K562 (cell line): ENCODE results near the gene GZMM. TPM values are rescaled to one million over a fixed set of nuclear protein-coding genes. Genes with fewer than 3 reads are reported as not detected.
A peak's percentile ranks its signal among the peaks of the same experiment; 100 is the strongest.

Experiments
- ATAC-seq: fragments of 200-7000 bp; cut with Tn5 transposase; 3 replicates; pipeline ENCODE4 v1.9.1; 2020; ENCODE audit warnings: moderate library complexity
- BruUV-seq: library from RNA; stranded (reverse); fragments of 400-500 nt; replicated peaks from 2 replicates; lab custom pipeline; 2021; lab: Mats Ljungman, UMichigan
- CTCF ChIA-PET: fragments of 300-600 bp; formaldehyde crosslinking; extraction: SDS; loops from one replicate; lab custom pipeline; 2021; ENCODE audit warnings: low intra/inter-chr PET ratio; lab: Yijun Ruan, JAX
- POLR2A ChIA-PET: fragments of 300-600, 350-650 bp; sonication (Branson Sonifier 250); formaldehyde crosslinking; extraction: SDS; loops from one replicate; lab custom pipeline; 2021; ENCODE audit warnings: antibody characterized with exemption, inconsistent platforms; lab: Yijun Ruan, JAX
- DNase-seq, 4 experiments: peaks; one replicate each; pipeline versions ENCODE4 v3.0.0 to v3.0.0-alpha.2; 2011 to 2018; ENCODE audit warnings: low spot score in 3 of 4, mixed read lengths in 3 of 4; ENCODE audit errors: extremely low read depth in 1 of 4
- FAIRE-seq: peaks from 2 replicates; lab custom pipeline; 2011; peaks lifted over from hg19 to GRCh38; lab: Jason Lieb, UNC
- H2AFZ ChIP-seq: 2 replicates; pipeline ENCODE4 v1.6.0; 2011; ENCODE audit warnings: low read depth, low read length, control low read depth, inconsistent platforms
- H3K27ac ChIP-seq: fragments of 200-600 bp; 3 replicates; pipeline ENCODE4 v1.8.0; 2011; ENCODE audit warnings: low read depth, mild to moderate bottlenecking, control low read depth, inconsistent platforms, low read length, moderate library complexity, mixed read lengths; ENCODE audit errors: extremely low read depth
- H3K27me3 ChIP-seq, 2 experiments: fragments of 300-600 bp in 1 of 2; 2 replicates in 1 of 2; 3 replicates in 1 of 2; pipeline versions ENCODE4 v1.6.0 to v1.8.0; 2011; ENCODE audit warnings: inconsistent platforms in 2 of 2, low read length in 2 of 2, mild to moderate bottlenecking in 1 of 2, mixed read lengths in 1 of 2, moderate library complexity in 1 of 2; ENCODE audit not compliant: control insufficient read depth in 2 of 2, insufficient read depth in 2 of 2
- H3K36me3 ChIP-seq: fragments of 300-600 bp; 3 replicates; pipeline ENCODE4 v1.8.0; 2011; ENCODE audit warnings: mild to moderate bottlenecking, low read length, inconsistent platforms; ENCODE audit not compliant: control insufficient read depth, insufficient read depth
- H3K4me1 ChIP-seq, 2 experiments: fragments of 200-600 bp in 1 of 2; replicated peaks in 1 of 2; 2 replicates in 1 of 2; 3 replicates in 1 of 2; pipeline versions ENCODE4 v1.5.1 to v1.8.0; 2011; ENCODE audit warnings: inconsistent platforms in 2 of 2, low read length in 2 of 2, mild to moderate bottlenecking in 1 of 2, mixed read lengths in 1 of 2, moderate library complexity in 1 of 2; ENCODE audit not compliant: control insufficient read depth in 2 of 2, insufficient read depth in 2 of 2
- H3K4me2 ChIP-seq: 2 replicates; pipeline ENCODE4 v1.6.1; 2011; ENCODE audit warnings: low read length, control low read depth, inconsistent platforms, mixed read lengths; ENCODE audit not compliant: insufficient read depth
- H3K4me3 ChIP-seq: fragments of 200-600 bp; sonication (generic), shearing (Covaris generic); 2 replicates; pipeline ENCODE4 v1.5.1; 2016; ENCODE audit warnings: control low read depth, inconsistent platforms
- H3K79me2 ChIP-seq: fragments of 200-600 bp; 3 replicates; pipeline ENCODE4 v1.8.0; 2011; ENCODE audit warnings: low read length, inconsistent platforms; ENCODE audit not compliant: control insufficient read depth, insufficient read depth
- H3K9ac ChIP-seq, 2 experiments: 2 replicates each; pipeline versions ENCODE4 v1.6.0 to v1.6.1; 2011; ENCODE audit warnings: low read depth in 2 of 2, low read length in 2 of 2, control low read depth in 1 of 2, inconsistent platforms in 1 of 2, mild to moderate bottlenecking in 1 of 2, mixed read lengths in 1 of 2; ENCODE audit not compliant: insufficient read depth in 1 of 2
- H3K9me1 ChIP-seq: one replicate; pipeline ENCODE4 v1.6.0; 2011; ENCODE audit warnings: inconsistent platforms, mild to moderate bottlenecking, low read length, moderate library complexity; ENCODE audit not compliant: control insufficient read depth, insufficient read depth
- H3K9me3 ChIP-seq: replicated peaks from 2 replicates; pipeline ENCODE4 v1.5.1; 2011; ENCODE audit warnings: low read depth, low read length, inconsistent platforms; ENCODE audit not compliant: control insufficient read depth, insufficient read depth
- H4K20me1 ChIP-seq: replicated peaks from 2 replicates; pipeline ENCODE4 v1.6.1; 2011; ENCODE audit warnings: low read length, inconsistent platforms, mixed read lengths; ENCODE audit not compliant: control insufficient read depth, insufficient read depth
- EZH2 ChIP-seq: IDR thresholded peaks from 2 replicates; pipeline ENCODE4 v1.6.1; 2012; ENCODE audit warnings: low read depth, mild to moderate bottlenecking, inconsistent platforms, low read length, borderline replicate concordance
- MXI1 ChIP-seq: IDR thresholded peaks from 2 replicates; pipeline ENCODE4 v1.6.1; 2011; ENCODE audit warnings: low read depth, mild to moderate bottlenecking, improper control_type of control experiment, low read length
- NBN ChIP-seq: fragments of 450-650 bp; IDR thresholded peaks from 2 replicates; pipeline ENCODE4 v1.6.1; 2016; ENCODE audit warnings: low read depth, mild to moderate bottlenecking
- RBM22 ChIP-seq: fragments of 200-400 bp; formaldehyde crosslinking; IDR thresholded peaks from 2 replicates; pipeline ENCODE4 v1.6.1; 2018; ENCODE audit warnings: low read length, low read depth; ENCODE audit not compliant: poor library complexity, severe bottlenecking
- TAF9B ChIP-seq: fragments of 450-650 bp; IDR thresholded peaks from 2 replicates; pipeline ENCODE4 v1.6.1; 2018; ENCODE audit warnings: mild to moderate bottlenecking; ENCODE audit not compliant: partially characterized antibody
- ZFP36 ChIP-seq: fragments of 150-350 bp; IDR thresholded peaks from 2 replicates; pipeline ENCODE4 v1.6.1; 2018; ENCODE audit warnings: low read length, low read depth; ENCODE audit not compliant: partially characterized antibody
- ZNF436 ChIP-seq: fragments of 250-450, 450-650 bp; sonication (Bioruptor Pico); formaldehyde crosslinking; IDR thresholded peaks from 2 replicates; pipeline ENCODE4 v1.7.0; 2020; ENCODE audit warnings: mild to moderate bottlenecking
- WGBS: fragments of 100-300 bp; shearing (Covaris generic); methylation state at CpG from one replicate; pipeline ENCODE4 v1.1.6; 2016; ENCODE audit warnings: low coverage, mixed read lengths; ENCODE audit not compliant: insufficient coverage; ENCODE audit errors: missing lambda C conversion rate; 5-methylcytosine and 5-hydroxymethylcytosine counted together
- in situ Hi-C: fragments of 300-500 bp; cut with MboI; formaldehyde crosslinking; loops from 4 replicates; pipeline ENCODE4 v1.15.0; 2018; ENCODE audit warnings: inconsistent platforms, mixed read lengths
- intact Hi-C: fragments of 100-400 bp; cut with micrococcal nuclease; formaldehyde crosslinking; loops from 2 replicates; pipeline ENCODE4 v1.14.2; 2022
- polyA plus RNA-seq, 8 experiments: library from polyadenylated mRNA; depleted of rRNA in 4 of 8; stranded (reverse) in 5 of 8; unstranded in 3 of 8; fragments of >200 nt; fragmentation: Nextera tagmentation in 2 of 8; fragmentation: Illumina TruSeq in 1 of 8; extraction: Ambion mirVana in 2 of 8; extraction: Trizol in 1 of 8; gene quantifications; 2 replicates each; pipeline versions ENCODE4 v1.2.1 to v1.2.3, GENCODE V29; 2011 to 2014; ENCODE audit warnings: inconsistent platforms in 1 of 8, missing spikeins in 1 of 8
- total RNA-seq, 7 experiments: library from RNA; depleted of rRNA in 6 of 7; stranded (reverse); fragments of >200 nt in 6 of 7; fragmentation: Illumina TruSeq in 2 of 7; extraction: Trizol in 2 of 7; gene quantifications; 2 replicates each; pipeline versions ENCODE4 v1.2.1 to v1.2.3, GENCODE V29; 2011 to 2021; ENCODE audit warnings: low replicate concordance in 1 of 7
- TF ChIP-seq, protein P1 (sequence below): fragments of 450-650 bp; IDR thresholded peaks from 2 replicates; pipeline ENCODE4 v1.6.1; 2016; ENCODE audit warnings: mild to moderate bottlenecking, moderate library complexity

GZMM gene
- total and polyA plus RNA-seq, 9 of the 15 experiments (the other 6 are each of a cell fraction or from before 2014, with no cell fraction given), result 0.08 to 2.6 (median 0.70) TPM; not detected in 2

DNA sequence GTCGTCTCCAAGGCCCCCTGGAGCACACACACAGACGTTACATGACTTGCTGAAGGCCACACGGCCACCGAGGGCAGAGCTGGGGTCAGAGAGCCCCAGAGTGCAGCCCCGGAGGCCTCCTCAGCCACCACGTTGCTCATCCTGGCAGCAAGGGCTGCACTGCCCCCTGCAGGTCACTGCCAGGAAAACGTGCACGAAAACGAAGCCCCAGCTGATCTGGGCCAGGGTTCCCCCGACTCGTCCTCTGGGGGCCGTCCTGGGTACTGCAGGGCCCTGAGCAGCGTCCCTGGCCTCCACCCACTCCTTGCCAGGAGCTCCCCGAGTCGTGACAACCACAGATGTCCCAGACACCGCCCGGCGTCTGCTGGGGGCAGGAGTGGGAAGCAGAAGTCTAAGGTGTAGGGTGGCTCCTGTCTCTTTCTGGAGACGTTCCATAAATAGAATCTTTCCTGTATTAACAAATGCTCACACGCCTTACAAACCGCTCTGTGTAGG is 33.2 kb upstream of the GZMM start:
- FAIRE-seq, result peak; percentile 85
- TF ChIP-seq ZNF436 (CRISPR knock-in tag) (no peak), NBN (peak; percentile 22; the same call in 1 of the 2 replicates), EZH2 (no peak), RBM22 (peak; percentile 75), ZFP36 (peak; percentile 79), TAF9B (peak; percentile 38), MXI1 (peak; percentile 38; the same call in 1 of the 2 replicates)
- TF ChIP-seq, protein P1, sequence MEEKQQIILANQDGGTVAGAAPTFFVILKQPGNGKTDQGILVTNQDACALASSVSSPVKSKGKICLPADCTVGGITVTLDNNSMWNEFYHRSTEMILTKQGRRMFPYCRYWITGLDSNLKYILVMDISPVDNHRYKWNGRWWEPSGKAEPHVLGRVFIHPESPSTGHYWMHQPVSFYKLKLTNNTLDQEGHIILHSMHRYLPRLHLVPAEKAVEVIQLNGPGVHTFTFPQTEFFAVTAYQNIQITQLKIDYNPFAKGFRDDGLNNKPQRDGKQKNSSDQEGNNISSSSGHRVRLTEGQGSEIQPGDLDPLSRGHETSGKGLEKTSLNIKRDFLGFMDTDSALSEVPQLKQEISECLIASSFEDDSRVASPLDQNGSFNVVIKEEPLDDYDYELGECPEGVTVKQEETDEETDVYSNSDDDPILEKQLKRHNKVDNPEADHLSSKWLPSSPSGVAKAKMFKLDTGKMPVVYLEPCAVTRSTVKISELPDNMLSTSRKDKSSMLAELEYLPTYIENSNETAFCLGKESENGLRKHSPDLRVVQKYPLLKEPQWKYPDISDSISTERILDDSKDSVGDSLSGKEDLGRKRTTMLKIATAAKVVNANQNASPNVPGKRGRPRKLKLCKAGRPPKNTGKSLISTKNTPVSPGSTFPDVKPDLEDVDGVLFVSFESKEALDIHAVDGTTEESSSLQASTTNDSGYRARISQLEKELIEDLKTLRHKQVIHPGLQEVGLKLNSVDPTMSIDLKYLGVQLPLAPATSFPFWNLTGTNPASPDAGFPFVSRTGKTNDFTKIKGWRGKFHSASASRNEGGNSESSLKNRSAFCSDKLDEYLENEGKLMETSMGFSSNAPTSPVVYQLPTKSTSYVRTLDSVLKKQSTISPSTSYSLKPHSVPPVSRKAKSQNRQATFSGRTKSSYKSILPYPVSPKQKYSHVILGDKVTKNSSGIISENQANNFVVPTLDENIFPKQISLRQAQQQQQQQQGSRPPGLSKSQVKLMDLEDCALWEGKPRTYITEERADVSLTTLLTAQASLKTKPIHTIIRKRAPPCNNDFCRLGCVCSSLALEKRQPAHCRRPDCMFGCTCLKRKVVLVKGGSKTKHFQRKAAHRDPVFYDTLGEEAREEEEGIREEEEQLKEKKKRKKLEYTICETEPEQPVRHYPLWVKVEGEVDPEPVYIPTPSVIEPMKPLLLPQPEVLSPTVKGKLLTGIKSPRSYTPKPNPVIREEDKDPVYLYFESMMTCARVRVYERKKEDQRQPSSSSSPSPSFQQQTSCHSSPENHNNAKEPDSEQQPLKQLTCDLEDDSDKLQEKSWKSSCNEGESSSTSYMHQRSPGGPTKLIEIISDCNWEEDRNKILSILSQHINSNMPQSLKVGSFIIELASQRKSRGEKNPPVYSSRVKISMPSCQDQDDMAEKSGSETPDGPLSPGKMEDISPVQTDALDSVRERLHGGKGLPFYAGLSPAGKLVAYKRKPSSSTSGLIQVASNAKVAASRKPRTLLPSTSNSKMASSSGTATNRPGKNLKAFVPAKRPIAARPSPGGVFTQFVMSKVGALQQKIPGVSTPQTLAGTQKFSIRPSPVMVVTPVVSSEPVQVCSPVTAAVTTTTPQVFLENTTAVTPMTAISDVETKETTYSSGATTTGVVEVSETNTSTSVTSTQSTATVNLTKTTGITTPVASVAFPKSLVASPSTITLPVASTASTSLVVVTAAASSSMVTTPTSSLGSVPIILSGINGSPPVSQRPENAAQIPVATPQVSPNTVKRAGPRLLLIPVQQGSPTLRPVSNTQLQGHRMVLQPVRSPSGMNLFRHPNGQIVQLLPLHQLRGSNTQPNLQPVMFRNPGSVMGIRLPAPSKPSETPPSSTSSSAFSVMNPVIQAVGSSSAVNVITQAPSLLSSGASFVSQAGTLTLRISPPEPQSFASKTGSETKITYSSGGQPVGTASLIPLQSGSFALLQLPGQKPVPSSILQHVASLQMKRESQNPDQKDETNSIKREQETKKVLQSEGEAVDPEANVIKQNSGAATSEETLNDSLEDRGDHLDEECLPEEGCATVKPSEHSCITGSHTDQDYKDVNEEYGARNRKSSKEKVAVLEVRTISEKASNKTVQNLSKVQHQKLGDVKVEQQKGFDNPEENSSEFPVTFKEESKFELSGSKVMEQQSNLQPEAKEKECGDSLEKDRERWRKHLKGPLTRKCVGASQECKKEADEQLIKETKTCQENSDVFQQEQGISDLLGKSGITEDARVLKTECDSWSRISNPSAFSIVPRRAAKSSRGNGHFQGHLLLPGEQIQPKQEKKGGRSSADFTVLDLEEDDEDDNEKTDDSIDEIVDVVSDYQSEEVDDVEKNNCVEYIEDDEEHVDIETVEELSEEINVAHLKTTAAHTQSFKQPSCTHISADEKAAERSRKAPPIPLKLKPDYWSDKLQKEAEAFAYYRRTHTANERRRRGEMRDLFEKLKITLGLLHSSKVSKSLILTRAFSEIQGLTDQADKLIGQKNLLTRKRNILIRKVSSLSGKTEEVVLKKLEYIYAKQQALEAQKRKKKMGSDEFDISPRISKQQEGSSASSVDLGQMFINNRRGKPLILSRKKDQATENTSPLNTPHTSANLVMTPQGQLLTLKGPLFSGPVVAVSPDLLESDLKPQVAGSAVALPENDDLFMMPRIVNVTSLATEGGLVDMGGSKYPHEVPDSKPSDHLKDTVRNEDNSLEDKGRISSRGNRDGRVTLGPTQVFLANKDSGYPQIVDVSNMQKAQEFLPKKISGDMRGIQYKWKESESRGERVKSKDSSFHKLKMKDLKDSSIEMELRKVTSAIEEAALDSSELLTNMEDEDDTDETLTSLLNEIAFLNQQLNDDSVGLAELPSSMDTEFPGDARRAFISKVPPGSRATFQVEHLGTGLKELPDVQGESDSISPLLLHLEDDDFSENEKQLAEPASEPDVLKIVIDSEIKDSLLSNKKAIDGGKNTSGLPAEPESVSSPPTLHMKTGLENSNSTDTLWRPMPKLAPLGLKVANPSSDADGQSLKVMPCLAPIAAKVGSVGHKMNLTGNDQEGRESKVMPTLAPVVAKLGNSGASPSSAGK, result peak; percentile 78

More for the DNA sequence above, 33.2 kb upstream of the GZMM start:
- BruUV-seq, result no TSS peak
- DNase-seq, result peak; percentile 69 to 92 (median 76)
- Histone ChIP-seq H3K79me2 (peaks cover 16% of the 10 kb centered on the region; the same call in 2 of the 3 replicates), H3K9me1 (peaks cover 4% of the 10 kb centered on the region), H3K4me3 (no peak overlapping the region), H3K4me2 (peak overlapping the region; percentile 6; the same call in 1 of the 2 replicates), H3K27ac (peak overlapping the region; percentile 4; the same call in 2 of the 3 replicates), H3K9me3 (peaks cover 4% of the 10 kb centered on the region; the same call in 1 of the 2 replicates), H3K9ac (peak overlapping the region; percentile 2 to 81; a peak in 3 of 4 replicates), H3K4me1 (peaks cover 16 to 78% of the 10 kb centered on the region in 2 experiments; a peak in 4 of 5 replicates), H4K20me1 (no peaks in the 10 kb centered on the region), H2AFZ (0 out of 2 replicates have a peak overlapping the region, but pooled peaks have one; percentile 4), H3K27me3 (no peaks in the 10 kb centered on the region; a peak in 1 of 5 replicates), H3K36me3 (peaks cover 24% of the 10 kb centered on the region; the same call in 2 of the 3 replicates)
- ChIA-PET CTCF (no interaction called here), POLR2A (interaction anchor here (0.6 to 2.0 kb wide), 10 partner anchors 10 to 352 kb away, joined by 3 to 8 read pairs (median 4); no protein-coding TSS in a partner anchor)
- intact Hi-C loops, result no loop called here
- WGBS, result 29% methylated on average over 20 of the region's 21 CpGs
- peak; percentile 70 for ATAC-seq
- in situ Hi-C loops, result no loop called here
